ENCODE data around the gene RCVRN. TPM values are rescaled to one million over a fixed set of nuclear protein-coding genes. Genes with fewer than 3 reads are reported as not detected.

Gene RCVRN
- total and polyA plus RNA-seq, 9 donors: 0.22 to 0.82 (median 0.40) TPM; not detected in 6

- Histone ChIP-seq H3K36me3 (no peaks in the 10 kb centered on the region), H3K27me3 (no peaks in the 10 kb centered on the region), H3K9me3 (no peaks in the 10 kb centered on the region), H3K27ac (no peak overlapping the region), H3K4me1 (ENCODE audit: insufficient read depth) (no peaks in the 10 kb centered on the region), H3K4me3 (no peak overlapping the region)
- 81 to 89% (median 87%) methylated on average over 7 of the region's 7 CpGs for WGBS, 3 donors
- TF ChIP-seq, protein P1, sequence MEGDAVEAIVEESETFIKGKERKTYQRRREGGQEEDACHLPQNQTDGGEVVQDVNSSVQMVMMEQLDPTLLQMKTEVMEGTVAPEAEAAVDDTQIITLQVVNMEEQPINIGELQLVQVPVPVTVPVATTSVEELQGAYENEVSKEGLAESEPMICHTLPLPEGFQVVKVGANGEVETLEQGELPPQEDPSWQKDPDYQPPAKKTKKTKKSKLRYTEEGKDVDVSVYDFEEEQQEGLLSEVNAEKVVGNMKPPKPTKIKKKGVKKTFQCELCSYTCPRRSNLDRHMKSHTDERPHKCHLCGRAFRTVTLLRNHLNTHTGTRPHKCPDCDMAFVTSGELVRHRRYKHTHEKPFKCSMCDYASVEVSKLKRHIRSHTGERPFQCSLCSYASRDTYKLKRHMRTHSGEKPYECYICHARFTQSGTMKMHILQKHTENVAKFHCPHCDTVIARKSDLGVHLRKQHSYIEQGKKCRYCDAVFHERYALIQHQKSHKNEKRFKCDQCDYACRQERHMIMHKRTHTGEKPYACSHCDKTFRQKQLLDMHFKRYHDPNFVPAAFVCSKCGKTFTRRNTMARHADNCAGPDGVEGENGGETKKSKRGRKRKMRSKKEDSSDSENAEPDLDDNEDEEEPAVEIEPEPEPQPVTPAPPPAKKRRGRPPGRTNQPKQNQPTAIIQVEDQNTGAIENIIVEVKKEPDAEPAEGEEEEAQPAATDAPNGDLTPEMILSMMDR (IDR thresholded peaks at IDR 0.05): no peak
- TF ChIP-seq POLR2A (IDR thresholded peaks at IDR 0.05): no peak
- TF ChIP-seq EP300 (IDR thresholded peaks at IDR 0.05): no peak
- intact Hi-C loops (cut with DNase I): loop anchor here in 1 of 4 donors (5.0 kb wide), 1 partner anchor 188 kb away; no protein-coding TSS in a partner anchor
- DNase-seq: no peak
Measured at GRCh38 chr17:9944704-9945103, 39.6 kb upstream of the RCVRN start.

DNA sequence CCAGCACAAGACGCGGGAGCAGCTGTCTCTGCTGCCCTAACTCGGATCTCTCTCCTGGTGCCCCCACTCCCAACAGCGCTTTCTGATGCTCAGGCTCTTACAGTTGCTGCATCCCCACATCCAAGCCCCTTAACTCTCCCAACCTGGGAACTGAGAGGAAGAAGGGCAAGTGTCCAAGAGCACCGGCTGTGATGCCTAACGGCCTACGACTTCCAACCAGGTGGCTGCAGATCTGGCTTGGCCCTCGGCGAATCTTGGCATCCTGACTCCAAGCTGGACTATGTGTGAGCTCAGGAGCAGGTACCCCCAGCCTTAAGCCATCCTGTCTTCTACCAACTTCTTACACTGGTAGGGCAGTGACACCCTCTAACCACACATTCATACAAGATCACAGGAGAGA is 38.3 kb upstream of the RCVRN start:
- TF ChIP-seq POLR2A (IDR thresholded peaks at IDR 0.05): no peak
- TF ChIP-seq, protein P1 (IDR thresholded peaks at IDR 0.05): no peak
- TF ChIP-seq EP300 (IDR thresholded peaks at IDR 0.05): no peak
- no peaks in the 10 kb centered on the region for H3K27me3 ChIP-seq
- no peaks in the 10 kb centered on the region for H3K4me1 ChIP-seq (ENCODE audit: insufficient read depth)
- no peak for DNase-seq
- H3K27ac ChIP-seq: no peak overlapping the region
- no peaks in the 10 kb centered on the region for H3K9me3 ChIP-seq
- no peak overlapping the region for H3K4me3 ChIP-seq
- H3K36me3 ChIP-seq: no peaks in the 10 kb centered on the region
- 61 to 66% (median 66%) methylated on average over 9 of the region's 9 CpGs for WGBS, 3 donors
- intact Hi-C loops (cut with DNase I): loop anchor here in 1 of 4 donors (5.0 kb wide), 1 partner anchor 189 kb away; no protein-coding TSS in a partner anchor

GRCh38 chr17:9942885-9943284 is 37.8 kb upstream of the RCVRN start:
- Histone ChIP-seq H3K27ac (no peak overlapping the region), H3K9me3 (no peaks in the 10 kb centered on the region), H3K4me3 (no peak overlapping the region), H3K27me3 (no peaks in the 10 kb centered on the region), H3K36me3 (no peaks in the 10 kb centered on the region), H3K4me1 (ENCODE audit: insufficient read depth) (no peaks in the 10 kb centered on the region)
- WGBS, 3 donors: 76 to 82% (median 77%) methylated on average over 13 of the region's 13 CpGs
- intact Hi-C loops (cut with DNase I): loop anchor here in 1 of 4 donors (5.0 kb wide), 1 partner anchor 189 kb away; no protein-coding TSS in a partner anchor
- DNase-seq: no peak
- TF ChIP-seq POLR2A (IDR thresholded peaks at IDR 0.05) (no peak), EP300 (IDR thresholded peaks at IDR 0.05) (no peak)
- TF ChIP-seq, protein P1 (IDR thresholded peaks at IDR 0.05): no peak

GRCh38 chr17:9941305-9941704 is 36.2 kb upstream of the RCVRN start:
- H3K27ac ChIP-seq: no peak overlapping the region
- H3K9me3 ChIP-seq: no peaks in the 10 kb centered on the region
- H3K36me3 ChIP-seq: no peaks in the 10 kb centered on the region
- no peak overlapping the region for H3K4me3 ChIP-seq
- WGBS, 3 donors: 92 to 96% (median 94%) methylated on average over 13 of the region's 13 CpGs
- no peak for TF ChIP-seq EP300 (IDR thresholded peaks at IDR 0.05)
- TF ChIP-seq POLR2A (IDR thresholded peaks at IDR 0.05): no peak
- TF ChIP-seq, protein P1 (IDR thresholded peaks at IDR 0.05): no peak
- no peaks in the 10 kb centered on the region for H3K27me3 ChIP-seq
- no peak for DNase-seq
- peaks cover 4% of the 10 kb centered on the region for H3K4me1 ChIP-seq (ENCODE audit: insufficient read depth)
- intact Hi-C loops (cut with DNase I): loop anchor here in 1 of 4 donors (5.0 kb wide), 1 partner anchor 191 kb away; no protein-coding TSS in a partner anchor

All from ovary (tissue), 9 donors.